GM18858 (cell line): ENCODE results near the gene FRS3.
"Not testable (repeated sequence)": the region's sequence is repeated elsewhere in the genome, so short reads cannot be mapped to it uniquely, and the experiment has no call there.

Source experiments
- ATAC-seq: cut with Tn5 transposase; IDR thresholded peaks from one replicate; pipeline ENCODE4 v1.9.1; 2021; ENCODE audit not compliant: unreplicated experiment

The FRS3 gene

GRCh38 chr6:41770381-41771057 lies 9.2 kb downstream of the FRS3 start:
- ATAC-seq, result no peak

GRCh38 chr6:41769376-41769775 lies 10.3 kb downstream of the FRS3 start:
- ATAC-seq, result no peak

GRCh38 chr6:41768545-41769308 lies 11.0 kb downstream of the FRS3 start:
- no peak for ATAC-seq

- ATAC-seq, result no peak
These were observed 12.4 kb downstream of the FRS3 start for GRCh38 chr6:41767112-41767833.

GRCh38 chr6:41766043-41766664 lies 13.5 kb downstream of the FRS3 start:
- not testable (repeated sequence) for ATAC-seq

- ATAC-seq, result no peak
These were observed 16.2 kb downstream of the FRS3 start for GRCh38 chr6:41763470-41763869.

GRCh38 chr6:41759905-41760579 lies 19.7 kb downstream of the FRS3 start:
- ATAC-seq, result no peak

- ATAC-seq, result no peak
These were observed 20.4 kb downstream of the FRS3 start for GRCh38 chr6:41759106-41759904.

GRCh38 chr6:41758641-41759035 lies 21.1 kb downstream of the FRS3 start:
- ATAC-seq, result no peak

GRCh38 chr6:41757931-41758640 lies 21.6 kb downstream of the FRS3 start:
- ATAC-seq, result no peak

- ATAC-seq, result no peak
These were observed 22.4 kb downstream of the FRS3 start for GRCh38 chr6:41757271-41757670.

- ATAC-seq, result no peak
These were observed 23.3 kb downstream of the FRS3 start for GRCh38 chr6:41756354-41756753.

- ATAC-seq, result no peak
These were observed 23.8 kb downstream of the FRS3 start for GRCh38 chr6:41755895-41756294.

- ATAC-seq, result no peak
These were observed 29.3 kb downstream of the FRS3 start for GRCh38 chr6:41750374-41750773.

- ATAC-seq, result no peak
These were observed 31.2 kb downstream of the FRS3 start for GRCh38 chr6:41748542-41748941.

- ATAC-seq, result no peak
These were observed 31.6 kb downstream of the FRS3 start for GRCh38 chr6:41748102-41748477.

GRCh38 chr6:41747256-41748101 lies 32.2 kb downstream of the FRS3 start, which contains the start of gene PGC:
PGC (minus strand) TSS chr6:41747397; CDS start chr6:41747334, 63 bp downstream.
- no peak for ATAC-seq

GRCh38 chr6:41746107-41746506 lies 33.6 kb downstream of the FRS3 start:
- ATAC-seq, result no peak
